Right lung (tissue), 10 donors: Measurements from ENCODE around the gene PAIP2B. TPM values are rescaled to one million over a fixed set of nuclear protein-coding genes. Genes with fewer than 3 reads are reported as not detected.
"Not testable (repeated sequence)": the region's sequence is repeated elsewhere in the genome, so short reads cannot be mapped to it uniquely, and the experiment has no call there.

Experiments
- DNase-seq, 2 donors: peaks; one replicate each; pipeline ENCODE4 v3.0.0-alpha.2; 2013
- long read RNA-seq, 8 donors: transcript quantifications; one replicate each; lab custom pipeline, GENCODE V29; 2026
- polyA plus RNA-seq, 5 donors: library from polyadenylated mRNA; unstranded; fragments of 120-200 nt; gene quantifications; one replicate each; pipeline versions ENCODE4 v1.2.1 to v1.2.3, GENCODE V29; 2013; ENCODE audit warnings: inconsistent platforms in 1 of 5, low replicate concordance in 1 of 5; ENCODE audit not compliant: insufficient read length in 5 of 5, insufficient read depth in 1 of 5

The PAIP2B gene
- 10 to 100 TPM in 2 of 5 donors, 1 to 10 TPM in 3; 7.4 to 10.8 (median 9.9) TPM for polyA plus RNA-seq
- long read RNA-seq, donor 1, full-length matches to known transcripts = 5 of 5 reads
- long read RNA-seq, donor 1, partial matches to known transcripts = 0 of 5 reads
- long read RNA-seq, donor 1, other reads (novel, unspliced or antisense) = 0 of 5 reads
- long read RNA-seq, donor 2, full-length matches to known transcripts = 5 of 5 reads
- long read RNA-seq, donor 2, partial matches to known transcripts = 0 of 5 reads
- long read RNA-seq, donor 2, other reads (novel, unspliced or antisense) = 0 of 5 reads
- long read RNA-seq, donor 3, full-length matches to known transcripts = 2 of 2 reads
- long read RNA-seq, donor 3, partial matches to known transcripts = 0 of 2 reads
- long read RNA-seq, donor 3, other reads (novel, unspliced or antisense) = 0 of 2 reads
- long read RNA-seq, donor 4, full-length matches to known transcripts = 6 of 6 reads
- long read RNA-seq, donor 4, partial matches to known transcripts = 0 of 6 reads
- long read RNA-seq, donor 4, other reads (novel, unspliced or antisense) = 0 of 6 reads
- long read RNA-seq, donor 5, full-length matches to known transcripts = 3 of 3 reads
- long read RNA-seq, donor 5, partial matches to known transcripts = 0 of 3 reads
- long read RNA-seq, donor 5, other reads (novel, unspliced or antisense) = 0 of 3 reads
- long read RNA-seq, donor 6, full-length matches to known transcripts = 6 of 6 reads
- long read RNA-seq, donor 6, partial matches to known transcripts = 0 of 6 reads
- long read RNA-seq, donor 6, other reads (novel, unspliced or antisense) = 0 of 6 reads
- long read RNA-seq, donor 7, full-length matches to known transcripts = 3 of 3 reads
- long read RNA-seq, donor 7, partial matches to known transcripts = 0 of 3 reads
- long read RNA-seq, donor 7, other reads (novel, unspliced or antisense) = 0 of 3 reads
- long read RNA-seq, donor 8, full-length matches to known transcripts = 2 of 2 reads
- long read RNA-seq, donor 8, partial matches to known transcripts = 0 of 2 reads
- long read RNA-seq, donor 8, other reads (novel, unspliced or antisense) = 0 of 2 reads

DNA sequence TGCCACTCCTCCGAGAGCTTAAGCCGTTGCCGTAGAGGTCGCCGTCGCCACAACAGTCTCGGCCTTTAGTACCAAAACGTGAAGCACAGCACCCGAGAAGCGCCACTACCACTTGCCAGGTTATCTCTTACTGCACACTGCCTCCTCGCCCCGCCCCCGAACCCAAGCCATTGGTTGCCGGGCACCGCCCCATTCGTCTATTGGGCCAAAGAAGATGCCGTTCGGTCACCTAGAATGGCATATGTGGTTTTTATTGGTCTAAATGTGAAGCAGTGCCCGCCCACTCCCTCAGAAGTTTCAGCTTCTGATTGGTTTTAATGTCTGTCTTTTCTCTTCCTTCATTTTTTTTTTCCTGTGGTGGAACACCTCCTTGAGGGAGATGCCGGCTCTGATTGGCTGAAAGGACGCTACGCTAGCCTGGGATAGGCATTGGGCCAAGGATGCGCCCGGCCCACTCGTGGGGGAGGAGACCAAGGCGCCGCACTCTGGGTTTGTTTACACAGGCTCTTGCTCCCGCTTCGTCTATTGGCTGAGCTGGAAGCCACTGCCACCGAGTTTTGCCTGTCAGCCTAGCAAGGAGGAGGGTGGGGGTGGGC is at the start of gene PAIP2B:
TSS of gene PAIP2B (minus strand) at position 139 of the 596 bp plus-strand sequence. CDS start 24,514 bp downstream, outside the sequence.
- DNase-seq = peak; percentile 97 to 99

GRCh38 chr2:71275939-71276310 is 49.0 kb upstream of the PAIP2B start:
- DNase-seq = no peak

DNA sequence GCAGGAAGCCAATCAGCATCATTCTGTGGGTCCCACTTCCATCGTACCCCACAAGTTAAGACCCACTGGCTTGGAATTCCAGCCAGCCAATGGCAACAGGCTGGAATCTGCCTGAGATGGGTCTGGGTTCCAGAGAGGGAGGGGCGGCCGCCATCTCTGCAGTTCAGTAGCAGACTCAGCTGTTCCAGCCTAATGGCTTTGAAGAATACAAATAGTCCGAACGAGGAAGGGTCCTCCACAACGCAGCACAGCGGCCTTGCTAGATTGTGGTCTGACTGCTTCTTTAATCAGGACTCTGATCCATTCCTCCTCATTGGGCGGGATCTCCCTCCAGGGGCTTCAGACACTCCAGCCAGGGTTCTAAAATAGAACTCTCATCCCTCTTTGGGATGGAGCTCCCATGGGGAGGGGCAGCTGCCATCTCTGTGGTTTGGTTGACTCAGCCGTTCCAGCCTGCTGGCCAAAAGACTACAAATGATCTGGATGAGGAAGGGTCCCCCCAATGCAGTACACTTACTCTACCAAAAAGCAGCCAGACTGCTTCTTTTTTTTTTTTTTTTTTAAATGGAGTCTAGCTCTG is 42.7 kb upstream of the PAIP2B start:
- DNase-seq = no peak

DNA sequence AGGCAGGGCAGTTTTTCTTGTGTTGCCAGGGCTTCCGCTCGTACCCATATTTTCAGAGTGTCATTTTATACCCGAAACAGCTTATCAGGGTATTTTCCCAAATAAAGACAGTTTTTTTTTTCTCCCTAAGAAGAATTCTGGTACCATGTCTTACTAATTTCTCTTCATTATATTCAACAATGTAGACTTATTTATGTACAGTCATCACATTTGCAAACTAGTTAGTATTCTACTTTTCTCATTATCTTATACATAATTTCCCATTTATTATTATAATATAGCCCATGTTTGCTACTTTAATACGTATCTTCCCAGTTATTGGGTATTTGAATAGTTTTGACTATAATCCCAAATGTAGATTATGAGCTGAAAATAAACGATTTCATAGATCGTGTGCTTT is 36.5 kb upstream of the PAIP2B start:
- no peak for DNase-seq

- DNase-seq = no peak
These were observed 34.6 kb upstream of the PAIP2B start for GRCh38 chr2:71261534-71261933.

DNA sequence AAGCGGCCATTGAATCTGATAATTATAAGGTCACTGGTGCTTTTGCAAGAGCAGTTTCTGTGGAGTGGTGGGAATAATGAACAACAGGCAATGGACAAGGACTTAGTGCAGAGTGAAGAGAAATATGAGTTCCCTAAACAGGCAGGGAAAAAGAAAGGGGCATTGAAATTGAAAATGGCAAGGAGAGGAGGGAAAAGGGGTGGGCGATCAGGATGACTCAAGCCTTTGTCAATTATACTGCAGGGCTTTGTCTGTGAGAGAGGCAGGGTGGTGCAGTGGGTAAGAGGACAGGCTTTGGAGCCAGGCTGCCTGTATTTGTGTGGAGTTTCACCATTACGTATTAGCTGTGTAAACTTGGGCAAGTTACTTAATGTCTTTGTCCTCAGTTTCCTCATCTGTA is 29.5 kb upstream of the PAIP2B start:
- DNase-seq = no peak

GRCh38 chr2:71254776-71255175 is 27.9 kb upstream of the PAIP2B start:
- DNase-seq = no peak

GRCh38 chr2:71254078-71254477 is 27.2 kb upstream of the PAIP2B start:
- no peak for DNase-seq

DNA sequence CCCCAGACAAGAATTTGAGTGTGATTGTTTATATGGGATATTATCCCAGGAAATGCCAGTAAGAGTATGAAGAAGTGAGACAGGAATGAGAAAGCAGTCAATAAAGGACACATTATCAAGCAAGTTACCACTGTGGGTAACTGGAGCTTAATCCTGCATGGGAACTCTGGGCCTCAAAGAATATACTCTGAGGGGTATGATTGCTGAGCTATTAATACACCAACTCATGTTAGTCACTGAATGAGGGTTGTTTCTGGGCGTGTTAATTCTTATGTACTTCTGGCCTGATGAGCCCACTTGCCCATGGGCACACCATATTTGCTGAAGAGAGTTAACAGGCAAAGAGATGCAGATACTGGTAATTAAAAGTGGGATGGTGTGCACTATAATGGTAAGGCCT is 26.6 kb upstream of the PAIP2B start:
- DNase-seq = no peak

DNA sequence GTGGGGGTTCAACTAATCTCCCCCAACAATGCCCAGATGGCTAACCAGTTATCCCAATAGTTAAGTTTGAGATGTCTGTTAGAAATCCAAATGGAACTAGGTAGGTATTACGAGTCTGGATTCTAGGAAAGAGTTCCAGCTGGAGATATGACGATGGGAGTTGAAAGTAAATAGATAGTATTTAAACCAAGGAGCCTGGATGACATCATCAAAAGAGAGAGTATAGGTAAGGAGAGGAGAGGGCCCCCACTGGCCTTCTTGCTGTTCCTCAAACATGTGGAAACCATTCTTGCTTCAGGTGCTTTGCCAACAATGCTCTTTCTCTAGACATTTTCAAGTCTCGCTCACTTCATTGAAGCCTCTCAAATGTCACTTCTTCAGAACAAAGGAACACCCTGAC is 26.0 kb upstream of the PAIP2B start:
- no peak for DNase-seq

DNA sequence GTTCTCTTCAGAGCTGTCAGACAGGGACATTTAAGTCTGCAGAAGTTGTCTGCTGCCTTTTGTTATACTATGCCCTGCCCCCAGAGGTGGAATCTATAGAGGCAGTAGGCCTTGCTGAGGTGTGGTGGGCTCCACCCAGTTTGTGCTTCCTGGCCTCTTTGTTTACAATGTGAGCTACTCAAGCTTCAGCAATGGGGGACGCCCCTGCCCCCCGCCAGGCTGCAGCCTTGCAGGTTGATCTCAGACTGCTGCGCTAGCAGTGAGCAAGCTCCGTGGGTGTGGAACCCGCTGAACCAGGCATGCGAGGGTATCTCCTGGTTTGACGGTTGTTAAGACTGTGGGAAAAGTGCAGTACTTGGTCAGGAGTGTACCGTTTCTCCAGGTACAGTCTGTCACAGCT is 24.0 kb upstream of the PAIP2B start:
- no peak for DNase-seq

DNA sequence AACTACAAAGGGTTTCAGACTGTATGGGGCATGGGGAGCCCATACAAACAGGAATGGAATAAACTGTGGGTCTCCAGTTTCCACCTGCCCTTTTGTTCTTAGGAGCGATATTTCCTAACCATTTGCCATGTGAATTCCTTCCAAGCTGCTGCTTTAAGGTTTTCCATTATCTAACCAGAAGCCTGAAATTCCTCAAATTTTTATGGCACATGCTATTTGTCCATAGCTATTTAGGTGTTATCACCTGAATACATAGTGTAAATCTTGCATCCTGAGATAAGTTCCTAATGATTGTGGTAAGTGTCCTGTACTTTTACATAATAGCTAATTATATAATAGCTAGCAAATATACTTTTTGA is 17.4 kb upstream of the PAIP2B start:
- DNase-seq = no peak

DNA sequence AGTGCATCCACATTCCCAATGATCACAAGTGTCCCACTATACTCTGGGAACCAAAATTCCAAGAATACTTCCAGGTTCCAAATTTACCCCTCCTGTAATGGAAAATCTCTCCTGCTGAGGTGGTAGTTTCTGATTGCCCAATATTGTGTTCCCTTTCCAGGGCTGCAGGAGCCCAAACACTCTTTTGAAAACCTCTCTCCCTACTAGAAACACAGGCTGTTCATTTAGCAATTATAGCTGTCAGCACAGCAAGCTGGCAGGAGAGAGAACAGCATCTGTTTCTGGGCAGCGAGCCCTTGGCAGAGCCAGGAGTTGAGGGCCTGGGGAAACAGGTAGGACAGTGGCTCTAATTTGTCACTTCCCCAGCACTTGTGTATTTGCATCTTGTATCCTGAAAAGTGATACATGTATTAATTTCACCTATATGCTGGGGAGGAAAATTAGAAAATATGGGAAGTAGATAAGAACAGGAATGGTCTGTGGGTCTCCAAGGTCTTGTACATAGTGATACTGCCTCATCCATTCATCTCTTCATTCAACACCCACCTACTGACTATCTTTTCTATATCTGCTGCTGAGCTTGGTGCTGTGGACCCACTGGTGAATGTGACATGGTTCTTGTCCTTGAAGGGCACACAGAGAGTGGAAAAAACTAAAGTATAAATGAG is 16.9 kb upstream of the PAIP2B start:
- no peak for DNase-seq

DNA sequence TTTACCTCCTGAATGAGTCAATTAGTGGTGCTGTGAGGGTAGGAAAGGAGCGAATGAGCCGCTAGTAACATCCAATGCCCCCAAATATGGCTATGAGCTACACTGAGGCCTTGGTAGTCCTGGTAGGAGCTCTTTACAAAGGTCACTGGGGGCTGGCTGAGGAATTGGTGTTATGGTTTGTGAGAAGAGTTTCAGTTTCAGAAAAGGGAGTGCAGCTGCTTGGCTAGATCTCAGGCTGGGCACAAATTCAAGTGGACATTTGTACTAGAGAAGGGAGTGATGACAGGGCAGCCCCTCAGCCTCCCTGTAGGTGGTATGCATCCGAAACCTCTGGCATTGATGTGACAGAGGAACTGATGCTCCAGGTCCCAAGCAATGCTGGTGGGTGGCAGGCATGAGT is 13.9 kb upstream of the PAIP2B start:
- peak; percentile 6 to 11 for DNase-seq

- DNase-seq = no peak
These were observed 11.2 kb upstream of the PAIP2B start for GRCh38 chr2:71238089-71238488.

DNA sequence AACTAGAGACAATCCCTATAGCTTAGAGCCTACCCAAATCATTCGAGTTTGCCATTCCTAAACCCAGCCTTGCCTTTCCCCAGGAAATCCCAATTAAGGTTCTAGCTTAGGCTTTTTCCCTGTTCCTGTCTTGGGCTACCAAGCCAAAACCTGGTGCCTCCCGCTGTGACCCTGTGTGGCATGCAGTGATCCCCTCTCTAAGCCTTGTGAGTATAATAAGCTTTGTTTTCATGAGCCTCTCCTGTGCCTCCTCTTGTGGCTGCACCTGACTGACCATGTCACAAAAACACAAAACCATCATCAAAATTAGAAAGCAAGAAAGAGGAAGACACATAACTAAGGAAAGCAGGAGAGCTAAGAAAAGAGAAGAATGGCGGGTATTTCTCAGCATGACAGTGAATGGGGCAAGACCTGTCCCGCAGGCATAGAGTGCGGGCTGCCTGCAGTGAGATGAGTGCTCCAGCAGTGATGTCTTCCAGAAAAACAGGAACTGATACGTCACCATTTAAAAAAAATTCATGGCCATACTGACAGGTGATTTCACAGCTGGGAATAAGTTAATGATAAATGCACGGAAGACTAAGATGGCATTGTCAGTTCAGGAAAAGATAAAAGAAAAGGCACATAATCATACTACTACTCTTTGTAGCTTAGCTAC is 9.2 kb upstream of the PAIP2B start:
- DNase-seq = no peak

DNA sequence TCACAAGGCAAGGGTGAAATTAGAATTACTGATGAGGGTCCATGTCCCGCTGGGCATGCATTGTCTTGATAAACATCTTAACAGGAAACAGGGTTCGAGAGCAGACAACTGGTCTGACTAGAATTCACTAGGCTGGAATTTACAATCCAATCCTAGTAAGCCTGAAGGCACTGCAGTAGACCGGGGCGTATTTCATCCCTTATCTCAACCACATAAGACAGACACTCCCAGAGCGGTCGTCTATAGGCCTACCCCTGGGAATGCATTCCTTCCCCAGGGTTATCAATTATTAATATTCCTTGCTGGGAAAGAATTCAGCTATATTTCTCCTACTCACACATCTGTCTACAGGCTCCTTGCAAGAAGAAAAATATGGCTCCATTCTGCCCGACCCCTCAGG is 6.2 kb upstream of the PAIP2B start:
- not testable (repeated sequence) for DNase-seq

DNA sequence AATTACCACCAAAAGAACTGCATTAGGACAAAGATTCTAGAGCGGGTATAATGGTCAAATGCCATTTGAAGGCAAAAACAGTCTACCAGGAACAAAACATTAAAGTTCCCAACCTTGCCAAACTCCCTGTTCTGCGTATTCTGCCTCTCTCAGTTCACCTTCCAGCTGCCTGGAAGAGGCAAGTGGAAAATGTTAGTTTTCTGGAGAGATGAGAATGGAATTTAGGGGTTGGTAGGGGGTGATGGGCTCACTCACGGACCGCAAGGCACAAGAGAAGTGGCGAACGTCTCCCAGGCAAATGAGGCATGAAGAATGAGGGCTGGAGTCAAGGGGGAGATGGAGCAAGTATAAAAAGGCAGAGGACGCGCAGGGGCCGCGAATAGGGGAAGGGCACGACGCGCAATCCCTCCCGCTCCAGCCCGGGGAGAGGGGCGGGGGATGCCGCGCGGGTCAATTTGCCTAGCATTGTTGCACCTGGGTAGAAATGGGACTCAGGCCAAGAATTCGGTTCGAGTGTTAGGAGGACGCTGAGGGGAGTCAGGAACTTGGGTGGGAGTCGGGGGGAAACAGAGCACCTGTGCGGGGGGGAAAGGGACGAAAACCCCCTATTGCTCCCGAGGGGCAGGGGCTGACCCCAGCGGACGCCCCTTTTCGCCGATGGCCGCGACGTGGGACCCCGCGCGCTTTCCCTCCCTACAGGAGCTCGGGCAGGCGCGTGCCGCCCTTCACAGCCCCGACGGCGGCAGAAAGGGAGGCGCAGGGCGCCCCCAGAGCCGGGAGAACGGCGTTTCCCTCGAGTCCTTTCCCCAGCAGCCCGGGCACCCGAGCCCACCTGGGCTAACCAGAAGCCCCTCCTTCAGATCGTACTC is 573 bp downstream of the PAIP2B start:
- DNase-seq = peak; percentile 15 to 24

- no peak for DNase-seq
These were observed 2.0 kb downstream of the PAIP2B start for GRCh38 chr2:71224935-71225334.

- no peak for DNase-seq
These were observed 2.4 kb downstream of the PAIP2B start for GRCh38 chr2:71224457-71224856.
